Keratinocyte (primary cell): ENCODE data around the gene ARFRP1. TPM values are rescaled to one million over a fixed set of nuclear protein-coding genes. Genes with fewer than 3 reads are reported as not detected.
"Not testable (repeated sequence)": the region's sequence is repeated elsewhere in the genome, so short reads cannot be mapped to it uniquely, and the experiment has no call there.

Experiments
- DNase-seq: peaks from one replicate; pipeline ENCODE4 v3.0.0-alpha.2; 2011; ENCODE audit warnings: low read depth, missing footprints, low spot score
- FAIRE-seq: peaks from 2 replicates; lab custom pipeline; 2011; peaks lifted over from hg19 to GRCh38; lab: Jason Lieb, UNC
- H2AFZ ChIP-seq: 2 replicates; pipeline ENCODE4 v1.6.0; 2012; ENCODE audit warnings: low read length, control low read depth, inconsistent platforms; ENCODE audit not compliant: control insufficient read depth
- H3K27ac ChIP-seq: 2 replicates; pipeline ENCODE4 v1.5.1; 2011; ENCODE audit warnings: low read length; ENCODE audit not compliant: control insufficient read depth, insufficient read depth
- H3K27me3 ChIP-seq: 3 replicates; pipeline ENCODE4 v1.6.0; 2011; ENCODE audit warnings: low read length; ENCODE audit not compliant: control insufficient read depth, insufficient read depth; ENCODE audit errors: extremely low read depth
- H3K36me3 ChIP-seq, 2 experiments: 2 replicates in 1 of 2; 3 replicates in 1 of 2; pipeline ENCODE4 v1.5.1; 2011; ENCODE audit warnings: low read length in 2 of 2, mild to moderate bottlenecking in 1 of 2; ENCODE audit not compliant: control insufficient read depth in 2 of 2, insufficient read depth in 2 of 2; ENCODE audit errors: extremely low read depth in 1 of 2
- H3K4me1 ChIP-seq: 3 replicates; pipeline ENCODE4 v1.5.1; 2011; ENCODE audit warnings: low read length; ENCODE audit not compliant: control insufficient read depth, insufficient read depth; ENCODE audit errors: extremely low read depth
- H3K4me2 ChIP-seq: 3 replicates; pipeline ENCODE4 v1.6.0; 2011; ENCODE audit warnings: low read depth, low read length; ENCODE audit not compliant: control insufficient read depth, insufficient read depth; ENCODE audit errors: extremely low read depth
- H3K4me3 ChIP-seq, 3 experiments: fragments of 200-600 bp in 1 of 3; sonication (generic) in 1 of 3; 2 replicates in 2 of 3; 3 replicates in 1 of 3; pipeline ENCODE4 v1.5.1; 2011 to 2016; ENCODE audit warnings: low read length in 3 of 3, mild to moderate bottlenecking in 3 of 3, control low read depth in 2 of 3, inconsistent platforms in 1 of 3, low read depth in 1 of 3, mixed read lengths in 1 of 3, mixed run types in 1 of 3, moderate library complexity in 1 of 3; ENCODE audit not compliant: control insufficient read depth in 2 of 3, insufficient read depth in 2 of 3; ENCODE audit errors: extremely low read depth in 1 of 3
- H3K79me2 ChIP-seq: 2 replicates; pipeline ENCODE4 v1.6.0; 2012; ENCODE audit warnings: low read length; ENCODE audit not compliant: control insufficient read depth, insufficient read depth
- H3K9ac ChIP-seq: 3 replicates; pipeline ENCODE4 v1.6.0; 2011; ENCODE audit warnings: low read length; ENCODE audit not compliant: control insufficient read depth, insufficient read depth; ENCODE audit errors: extremely low read depth
- H3K9me1 ChIP-seq: 3 replicates; pipeline ENCODE4 v1.6.0; 2011; ENCODE audit warnings: low read length; ENCODE audit not compliant: control insufficient read depth, insufficient read depth; ENCODE audit errors: extremely low read depth
- H3K9me3 ChIP-seq: 2 replicates; pipeline ENCODE4 v1.5.1; 2012; ENCODE audit warnings: low read depth, low read length; ENCODE audit not compliant: control insufficient read depth
- H4K20me1 ChIP-seq: 3 replicates; pipeline ENCODE4 v1.6.0; 2011; ENCODE audit warnings: low read length; ENCODE audit not compliant: control insufficient read depth, insufficient read depth; ENCODE audit errors: extremely low read depth
- CTCF ChIP-seq, 3 experiments: IDR thresholded peaks in 1 of 3; conservative IDR thresholded peaks in 1 of 3; optimal IDR thresholded peaks in 1 of 3; 2 replicates in 2 of 3; 3 replicates in 1 of 3; pipeline versions ENCODE3 to v1.5.1; 2011; ENCODE audit warnings: low read length in 3 of 3, mild to moderate bottlenecking in 3 of 3, moderate library complexity in 2 of 3, control low read depth in 1 of 3, inconsistent platforms in 1 of 3; ENCODE audit not compliant: insufficient read depth in 2 of 3; ENCODE audit errors: extremely low read depth in 1 of 3
- EZH2 ChIP-seq: IDR thresholded peaks from one replicate; pipeline ENCODE4 v1.6.1; 2012; ENCODE audit warnings: inconsistent platforms, mild to moderate bottlenecking, low read length, moderate library complexity
- dilution Hi-C: fragments of 300-500 bp; cut with MboI; formaldehyde crosslinking; loops from one replicate; pipeline ENCODE4 v1.7.0; 2020; ENCODE audit warnings: low sequenced_read_pairs; ENCODE audit not compliant: extremely low pct_ligation_motif_present
- polyA plus RNA-seq, 5 experiments: library from polyadenylated mRNA; depleted of rRNA in 3 of 5; stranded (reverse) in 3 of 5; stranded (forward) in 1 of 5; unstranded in 1 of 5; fragments of >200 nt; gene quantifications; 1 replicate in 1 of 5; 2 replicates in 3 of 5; 3 replicates in 1 of 5; pipeline versions ENCODE4 v1.2.1 to v1.2.3, GENCODE V29; 2011 to 2012; ENCODE audit warnings: missing spikeins in 2 of 5, low read depth in 1 of 5, low replicate concordance in 1 of 5

The ARFRP1 gene
- polyA plus RNA-seq, 1 donor (not counting 4 experiments of a cell fraction or from before 2014, with no cell fraction given): 30.4 TPM

DNA sequence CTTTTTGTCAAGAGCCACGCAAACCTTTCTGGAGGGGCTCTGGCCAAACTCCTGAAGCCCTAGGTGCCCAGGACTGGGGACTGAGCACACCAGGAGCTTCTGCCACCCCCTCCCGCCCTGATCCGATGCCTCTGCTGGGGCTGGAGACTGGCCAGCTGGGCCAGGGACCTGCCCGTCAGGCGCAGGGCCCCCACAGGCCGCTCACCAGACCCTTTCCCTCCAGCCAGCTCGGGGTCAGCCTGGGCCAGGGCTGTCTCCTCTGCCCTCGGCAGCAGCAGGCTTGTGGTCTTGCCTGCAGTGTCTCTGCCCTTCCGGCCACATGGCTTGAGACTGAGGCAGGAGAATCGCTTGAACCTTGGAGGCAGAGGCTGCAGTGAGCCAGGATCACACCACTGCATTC is 35.1 kb downstream of the ARFRP1 start:
- Histone ChIP-seq H3K27ac (no peak overlapping the region), H3K4me1 (no peaks in the 10 kb centered on the region), H4K20me1 (no peaks in the 10 kb centered on the region), H3K36me3 (peaks cover 13 to 14% of the 10 kb centered on the region in 2 experiments), H3K9me1 (no peaks in the 10 kb centered on the region), H3K9ac (no peak overlapping the region), H2AFZ (no peak overlapping the region), H3K4me3 (no peak overlapping the region), H3K9me3 (no peaks in the 10 kb centered on the region), H3K79me2 (no peaks in the 10 kb centered on the region), H3K4me2 (no peak overlapping the region), H3K27me3 (no peaks in the 10 kb centered on the region)
- DNase-seq (no peak), FAIRE-seq (no peak)
- TF ChIP-seq EZH2: no peak
- TF ChIP-seq CTCF (optimal IDR thresholded peaks at IDR 0.05 in 1 of 3, IDR thresholded peaks at IDR 0.05 in 1 of 3, conservative IDR thresholded peaks at IDR 0.05 in 1 of 3; ENCODE audit: extremely low read depth in 1 of 3, insufficient read depth in 2 of 3, low read length in 3 of 3): no peak
- dilution Hi-C loops: no loop called here

DNA sequence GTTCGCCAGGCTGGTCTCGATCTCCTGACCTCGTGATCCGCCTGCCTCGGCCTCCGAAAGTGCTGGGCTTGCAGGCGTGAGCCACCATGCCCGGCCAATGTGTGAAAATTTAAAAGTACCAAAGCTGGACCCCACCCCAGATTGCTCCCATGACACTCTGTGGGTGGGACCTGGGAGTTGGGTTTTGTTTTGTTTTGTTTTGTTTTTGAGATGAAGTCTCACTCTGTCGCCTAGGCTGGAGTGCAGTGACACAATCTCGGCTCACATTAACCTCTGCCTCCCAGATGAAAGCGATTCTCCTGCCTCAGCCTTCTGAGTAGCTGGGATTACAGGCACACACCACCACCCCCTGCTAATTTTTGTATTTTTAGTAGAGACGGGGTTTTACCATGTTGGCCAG is 36.1 kb downstream of the ARFRP1 start:
- H3K79me2 ChIP-seq, H3K27ac ChIP-seq, FAIRE-seq, H3K4me1 ChIP-seq, H3K9me3 ChIP-seq, DNase-seq, H3K4me3 ChIP-seq, H4K20me1 ChIP-seq, H2AFZ ChIP-seq, dilution Hi-C loops, H3K9ac ChIP-seq, H3K27me3 ChIP-seq, H3K9me1 ChIP-seq, H3K4me2 ChIP-seq: not testable (repeated sequence)
- H3K36me3 ChIP-seq: peaks cover 14 to 17% of the 10 kb centered on the region in 2 experiments

GRCh38 chr20:63668351-63668750 is 39.4 kb downstream of the ARFRP1 start:
- H2AFZ ChIP-seq: no peak overlapping the region
- no peak for DNase-seq
- H3K4me1 ChIP-seq: no peaks in the 10 kb centered on the region
- no peak overlapping the region for H3K4me2 ChIP-seq
- H4K20me1 ChIP-seq: no peaks in the 10 kb centered on the region
- dilution Hi-C loops: no loop called here
- no peaks in the 10 kb centered on the region for H3K27me3 ChIP-seq
- no peak overlapping the region for H3K9ac ChIP-seq
- no peaks in the 10 kb centered on the region for H3K9me1 ChIP-seq
- TF ChIP-seq EZH2: no peak
- no peak for TF ChIP-seq CTCF (optimal IDR thresholded peaks at IDR 0.05 in 1 of 3, IDR thresholded peaks at IDR 0.05 in 1 of 3, conservative IDR thresholded peaks at IDR 0.05 in 1 of 3; ENCODE audit: extremely low read depth in 1 of 3, insufficient read depth in 2 of 3, low read length in 3 of 3)
- no peak for FAIRE-seq
- no peak overlapping the region for H3K27ac ChIP-seq
- H3K36me3 ChIP-seq: peaks cover 15 to 18% of the 10 kb centered on the region in 2 experiments
- no peaks in the 10 kb centered on the region for H3K9me3 ChIP-seq
- peaks cover 3% of the 10 kb centered on the region for H3K79me2 ChIP-seq
- H3K4me3 ChIP-seq: no peak overlapping the region
